Stimulated activated naive CD4-positive, alpha-beta T cell treated with Interleukin-2 at 50 U/mL for 16 hours (primary cell): ENCODE measurements around the gene SEC22C.
"Not testable (repeated sequence)": the region's sequence is repeated elsewhere in the genome, so short reads cannot be mapped to it uniquely, and the experiment has no call there.

Experiments
- DNase-seq: peaks from one replicate; lab custom pipeline; 2025; lab: John Stamatoyannopoulos, UW

The SEC22C gene

GRCh38 chr3:42581709-42582473 lies at the start of gene SEC22C:
Gene SEC22C (minus strand): TSS chr3:42581967. CDS start chr3:42569046, 12,921 bp downstream.
- DNase-seq: peak; percentile 95

GRCh38 chr3:42613462-42613861 lies 31.7 kb upstream of the SEC22C start:
- no peak for DNase-seq

- DNase-seq: no peak
Observed at GRCh38 chr3:42612928-42613327, 31.2 kb upstream of the SEC22C start.

- DNase-seq: no peak
Observed at GRCh38 chr3:42612217-42612616, 30.4 kb upstream of the SEC22C start.

GRCh38 chr3:42610976-42611375 lies 29.2 kb upstream of the SEC22C start:
- DNase-seq: no peak

- no peak for DNase-seq
Observed at GRCh38 chr3:42608581-42608980, 26.8 kb upstream of the SEC22C start.

- no peak for DNase-seq
Observed at GRCh38 chr3:42605546-42606173, 23.9 kb upstream of the SEC22C start.

- DNase-seq: no peak
Observed at GRCh38 chr3:42602961-42603360, 21.2 kb upstream of the SEC22C start.

- DNase-seq: no peak
Observed at GRCh38 chr3:42601896-42602581, 20.3 kb upstream of the SEC22C start.

GRCh38 chr3:42600958-42601675 lies 19.4 kb upstream of the SEC22C start:
- peak; percentile 64 for DNase-seq

- peak; percentile 98 for DNase-seq
Observed at GRCh38 chr3:42600111-42600957, 18.6 kb upstream of the SEC22C start, which contains the start of gene NKTR. Gene NKTR (plus strand): TSS chr3:42600686. CDS start chr3:42601007, 321 bp downstream.

- not testable (repeated sequence) for DNase-seq
Observed at GRCh38 chr3:42597098-42597497, 15.3 kb upstream of the SEC22C start.

- DNase-seq: no peak
Observed at GRCh38 chr3:42595682-42596081, 13.9 kb upstream of the SEC22C start.

GRCh38 chr3:42593635-42594034 lies 11.9 kb upstream of the SEC22C start:
- DNase-seq: no peak

GRCh38 chr3:42591811-42592210 lies 10.0 kb upstream of the SEC22C start:
- DNase-seq: no peak

GRCh38 chr3:42590989-42591756 lies 9.4 kb upstream of the SEC22C start:
- DNase-seq: no peak

GRCh38 chr3:42589382-42590109 lies 7.8 kb upstream of the SEC22C start:
- no peak for DNase-seq

GRCh38 chr3:42588625-42589024 lies 6.9 kb upstream of the SEC22C start:
- DNase-seq: no peak

- no peak for DNase-seq
Observed at GRCh38 chr3:42582474-42583070, 805 bp upstream of the SEC22C start.

- DNase-seq: no peak
Observed at GRCh38 chr3:42581400-42581708, 413 bp downstream of the SEC22C start.
